ENCODE measurements around the gene HSFX3. TPM values are rescaled to one million over a fixed set of nuclear protein-coding genes. Genes with fewer than 3 reads are reported as not detected.
"Not testable (repeated sequence)": the region's sequence is repeated elsewhere in the genome, so short reads cannot be mapped to it uniquely, and the experiment has no call there.

HSFX3 gene
- total RNA-seq, 1 donor from 2014 or later, result not detected

DNA sequence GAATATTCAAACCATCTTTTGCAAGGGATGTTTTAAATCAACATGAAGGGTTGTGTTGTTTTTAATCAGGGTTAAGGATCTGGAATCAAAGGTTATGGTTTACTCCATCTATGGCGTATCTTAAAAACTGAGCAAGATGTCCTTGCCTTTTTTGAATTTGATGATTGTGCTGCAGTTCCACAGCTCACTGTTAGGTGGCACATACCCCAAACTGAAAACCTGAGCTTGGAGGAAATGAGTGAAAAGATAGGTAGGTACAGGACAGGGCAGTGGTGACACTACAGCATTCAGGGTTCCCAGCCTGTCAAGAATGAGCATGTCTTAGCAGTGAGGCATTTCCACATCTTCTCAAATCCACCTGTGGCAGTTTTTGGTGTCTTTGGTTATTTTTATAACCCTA, 22.0 kb downstream of the HSFX3 start:
- peaks cover 8% of the 10 kb centered on the region for H3K36me3 Mint-ChIP-seq
- no peak overlapping the region for H3K4me3 Mint-ChIP-seq
- no peak for DNase-seq (ENCODE audit: low spot score in 2 of 2, unreplicated experiment in 2 of 2)
- no peaks in the 10 kb centered on the region for H3K27me3 Mint-ChIP-seq (ENCODE audit: low read depth)
- peak overlapping the region; percentile 51 for H3K27ac Mint-ChIP-seq
- no peaks in the 10 kb centered on the region for H3K4me1 Mint-ChIP-seq
- peak; percentile 45 for TF ChIP-seq CTCF (IDR thresholded peaks at IDR 0.05; ENCODE audit: unreplicated experiment)
- peaks cover 4% of the 10 kb centered on the region for H3K9me3 Mint-ChIP-seq

DNA sequence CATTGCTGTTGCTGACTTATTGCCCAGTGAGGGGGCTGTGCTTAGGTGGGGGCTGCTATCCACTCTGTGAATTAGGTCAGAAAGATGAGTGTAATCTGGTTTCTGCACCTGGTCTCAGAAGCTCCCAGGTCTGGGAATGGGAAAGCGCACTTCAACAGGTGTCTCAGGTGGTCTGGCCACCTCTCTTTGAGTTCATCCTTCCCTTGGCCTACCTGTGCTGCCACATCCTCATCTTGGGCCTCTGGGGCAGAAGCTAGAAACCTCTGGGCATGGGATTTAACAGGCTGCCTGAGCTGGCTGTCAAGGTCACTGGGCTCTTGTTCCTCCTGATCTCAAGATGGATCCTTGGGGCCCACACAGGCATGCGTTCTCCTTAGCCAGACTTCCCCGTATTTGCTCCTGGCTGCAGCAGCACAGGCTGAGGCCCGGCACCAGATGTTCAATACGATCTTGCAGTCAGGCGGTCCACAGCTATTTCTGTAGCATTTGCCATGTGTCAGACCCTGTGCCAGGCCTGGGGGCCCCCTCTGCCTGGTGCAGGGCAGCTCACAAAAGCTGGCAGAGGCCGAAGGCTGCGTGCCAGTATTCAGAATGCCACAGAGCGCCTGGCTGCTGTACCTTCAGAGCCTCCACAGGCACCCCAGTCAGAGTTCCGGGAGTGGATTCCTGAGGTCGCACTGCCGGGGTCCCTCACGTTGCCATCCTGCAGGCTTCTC, 23.2 kb downstream of the HSFX3 start:
- DNase-seq (ENCODE audit: low spot score in 2 of 2, unreplicated experiment in 2 of 2); H3K27me3 Mint-ChIP-seq (ENCODE audit: low read depth); H3K27ac Mint-ChIP-seq; H3K36me3 Mint-ChIP-seq; H3K4me1 Mint-ChIP-seq; H3K4me3 Mint-ChIP-seq: not testable (repeated sequence)
- H3K9me3 Mint-ChIP-seq, result peaks cover 10% of the 10 kb centered on the region

- H3K27me3 Mint-ChIP-seq (ENCODE audit: low read depth); H3K27ac Mint-ChIP-seq; H3K36me3 Mint-ChIP-seq; DNase-seq (ENCODE audit: low spot score in 2 of 2, unreplicated experiment in 2 of 2); H3K4me1 Mint-ChIP-seq; H3K4me3 Mint-ChIP-seq: not testable (repeated sequence)
- peaks cover 10% of the 10 kb centered on the region for H3K9me3 Mint-ChIP-seq
These were observed 23.8 kb downstream of the HSFX3 start for GRCh38 chrX:149525903-149526302.

- not testable (repeated sequence) for H3K36me3 Mint-ChIP-seq; H3K27me3 Mint-ChIP-seq (ENCODE audit: low read depth); H3K4me3 Mint-ChIP-seq; H3K4me1 Mint-ChIP-seq; DNase-seq (ENCODE audit: low spot score in 2 of 2, unreplicated experiment in 2 of 2)
- Mint-ChIP-seq H3K27ac (peak overlapping the region; percentile 34), H3K9me3 (peaks cover 11% of the 10 kb centered on the region)
These were observed 24.3 kb downstream of the HSFX3 start for GRCh38 chrX:149525389-149525788.

GRCh38 chrX:149522916-149523315, 26.8 kb downstream of the HSFX3 start:
- H3K9me3 Mint-ChIP-seq, result peaks cover 25% of the 10 kb centered on the region
- no peak overlapping the region for H3K4me3 Mint-ChIP-seq
- no peak for TF ChIP-seq CTCF (IDR thresholded peaks at IDR 0.05; ENCODE audit: unreplicated experiment)
- peaks cover 1% of the 10 kb centered on the region for H3K36me3 Mint-ChIP-seq
- H3K4me1 Mint-ChIP-seq, result peaks cover 7% of the 10 kb centered on the region
- DNase-seq (ENCODE audit: low spot score in 2 of 2, unreplicated experiment in 2 of 2), result no peak
- H3K27me3 Mint-ChIP-seq (ENCODE audit: low read depth), result peaks cover 2% of the 10 kb centered on the region
- H3K27ac Mint-ChIP-seq, result no peak overlapping the region

GRCh38 chrX:149521438-149521837, 28.3 kb downstream of the HSFX3 start:
- TF ChIP-seq CTCF (IDR thresholded peaks at IDR 0.05; ENCODE audit: unreplicated experiment), result no peak
- no peak overlapping the region for H3K4me3 Mint-ChIP-seq
- H3K9me3 Mint-ChIP-seq, result peaks cover 40% of the 10 kb centered on the region
- peaks cover 7% of the 10 kb centered on the region for H3K4me1 Mint-ChIP-seq
- no peaks in the 10 kb centered on the region for H3K36me3 Mint-ChIP-seq
- no peak overlapping the region for H3K27ac Mint-ChIP-seq
- DNase-seq (ENCODE audit: low spot score in 2 of 2, unreplicated experiment in 2 of 2), result no peak
- peaks cover 2% of the 10 kb centered on the region for H3K27me3 Mint-ChIP-seq (ENCODE audit: low read depth)

DNA sequence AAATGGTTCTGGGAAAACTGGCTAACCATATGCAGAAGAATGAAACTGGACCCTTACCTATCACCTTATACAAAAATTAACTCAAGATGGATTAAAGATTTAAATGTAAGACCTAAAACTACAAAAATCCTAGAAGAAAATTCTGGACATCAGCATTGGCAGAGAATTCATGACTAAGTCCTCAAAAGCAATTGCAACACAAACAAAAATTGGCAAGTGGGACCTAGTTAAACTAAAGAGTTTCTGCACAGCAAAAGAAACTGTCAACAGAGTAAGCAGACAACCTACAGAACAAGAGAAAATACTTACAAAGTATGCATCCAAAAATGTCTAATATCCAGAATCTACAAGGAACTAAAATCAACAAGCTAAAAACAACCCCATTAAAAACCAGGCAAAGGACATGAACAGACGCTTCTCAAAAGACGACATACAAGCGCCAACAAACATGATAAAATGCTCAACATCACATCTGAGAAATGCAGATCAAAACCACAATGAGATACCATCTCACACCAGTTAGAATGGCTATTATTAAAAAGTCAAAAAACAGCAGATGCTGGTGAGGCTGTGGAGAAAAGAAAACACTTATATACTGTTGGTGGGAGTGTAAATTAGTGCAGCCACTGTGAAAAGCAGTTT, 29.0 kb downstream of the HSFX3 start:
- H3K9me3 Mint-ChIP-seq, result peaks cover 40% of the 10 kb centered on the region
- H3K4me3 Mint-ChIP-seq, H3K36me3 Mint-ChIP-seq: not testable (repeated sequence)

More for the DNA sequence above, 29.0 kb downstream of the HSFX3 start:
- not testable (repeated sequence) for H3K27me3 Mint-ChIP-seq (ENCODE audit: low read depth); H3K27ac Mint-ChIP-seq; H3K4me1 Mint-ChIP-seq; DNase-seq (ENCODE audit: low spot score in 2 of 2, unreplicated experiment in 2 of 2)

All from mesothelial cell of epicardium (in vitro differentiated cells).